K562 (cell line): ENCODE results near the gene KIAA0319L. TPM values are rescaled to one million over a fixed set of nuclear protein-coding genes. Genes with fewer than 3 reads are reported as not detected.

Experiments
- BRCA1 ChIP-seq, 2 experiments: fragments of 450-650 bp in 1 of 2; sonication (generic) in 1 of 2; formaldehyde crosslinking in 1 of 2; IDR thresholded peaks; 2 replicates each; pipeline versions ENCODE4 v1.5.0 to v1.6.1; 2017 to 2020; ENCODE audit warnings: mild to moderate bottlenecking in 1 of 2, missing genetic modification reagents in 1 of 2
- CC2D1A ChIP-seq: fragments of 450-650 bp; IDR thresholded peaks from 2 replicates; pipeline ENCODE4 v1.6.1; 2017; ENCODE audit warnings: mild to moderate bottlenecking
- CHD1 ChIP-seq: fragments of 200-600 bp; sonication (generic); IDR thresholded peaks from one replicate; pipeline ENCODE4 v1.6.1; 2012; ENCODE audit warnings: mild to moderate bottlenecking, moderate library complexity, low read length, inconsistent platforms
- HNRNPLL ChIP-seq: fragments of 200-400 bp; formaldehyde crosslinking; IDR thresholded peaks from 2 replicates; pipeline ENCODE4 v1.6.1; 2017; ENCODE audit warnings: low read length, low read depth, mild to moderate bottlenecking; ENCODE audit not compliant: poor library complexity, severe bottlenecking
- KAT2B ChIP-seq: IDR thresholded peaks from one replicate; pipeline ENCODE4 v1.6.1; 2012; ENCODE audit warnings: low read depth, mild to moderate bottlenecking, control low read depth, inconsistent platforms, low read length, moderate library complexity
- MCM3 ChIP-seq: fragments of 450-650 bp; IDR thresholded peaks from 2 replicates; pipeline ENCODE4 v1.6.1; 2016
- RBM34 ChIP-seq: fragments of 200-400 bp; formaldehyde crosslinking; IDR thresholded peaks from 2 replicates; pipeline ENCODE4 v1.6.1; 2018; ENCODE audit warnings: low read length, borderline replicate concordance; ENCODE audit not compliant: insufficient read depth
- SAP30 ChIP-seq: fragments of 200-600 bp; sonication (generic); IDR thresholded peaks from 2 replicates; pipeline ENCODE4 v1.6.1; 2012; ENCODE audit warnings: borderline replicate concordance, low read depth, mild to moderate bottlenecking, moderate library complexity, low read length, control low read depth, inconsistent platforms; ENCODE audit not compliant: insufficient read depth, poor library complexity, severe bottlenecking
- SNIP1 ChIP-seq: fragments of 450-650 bp; IDR thresholded peaks from 2 replicates; pipeline ENCODE4 v1.7.1; 2017; ENCODE audit warnings: low read depth, mild to moderate bottlenecking
- SRSF1 ChIP-seq: fragments of 200-400 bp; formaldehyde crosslinking; IDR thresholded peaks from 2 replicates; pipeline ENCODE4 v1.6.1; 2017; ENCODE audit warnings: mild to moderate bottlenecking, low read depth, low read length, moderate library complexity
- ZBTB26 ChIP-seq: fragments of 450-650 bp; formaldehyde crosslinking; IDR thresholded peaks from 2 replicates; pipeline ENCODE4 v1.4.0; 2022; ENCODE audit warnings: missing genetic modification characterization
- ZNF239 ChIP-seq: fragments of 250-450 bp; sonication (Bioruptor Pico); IDR thresholded peaks from 2 replicates; pipeline ENCODE4 v1.4.0; 2020; ENCODE audit warnings: mild to moderate bottlenecking
- ZNF3 ChIP-seq: fragments of 250-450 bp; sonication (Bioruptor Pico); IDR thresholded peaks from 2 replicates; pipeline ENCODE4 v1.5.0; 2021; ENCODE audit warnings: mild to moderate bottlenecking, moderate library complexity
- ZNF639 ChIP-seq, 2 experiments: fragments of 200-800 bp in 1 of 2; sonication (Bioruptor generic) in 1 of 2; sonication (generic) in 1 of 2; formaldehyde crosslinking in 1 of 2; IDR thresholded peaks in 1 of 2; conservative IDR thresholded peaks in 1 of 2; 2 replicates each; pipeline versions ENCODE4 v1.5.0 to v1.6.1; 2016 to 2020; ENCODE audit warnings: missing compliant biosample characterization in 1 of 2, missing genetic modification characterization in 1 of 2, missing genetic modification reagents in 1 of 2
- polyA plus RNA-seq, 8 experiments: library from polyadenylated mRNA; depleted of rRNA in 4 of 8; stranded (reverse) in 5 of 8; unstranded in 3 of 8; fragments of >200 nt; fragmentation: Nextera tagmentation in 2 of 8; fragmentation: Illumina TruSeq in 1 of 8; extraction: Ambion mirVana in 2 of 8; extraction: Trizol in 1 of 8; gene quantifications; 2 replicates each; pipeline versions ENCODE4 v1.2.1 to v1.2.3, GENCODE V29; 2011 to 2014; ENCODE audit warnings: inconsistent platforms in 1 of 8, missing spikeins in 1 of 8
- total RNA-seq, 7 experiments: library from RNA; depleted of rRNA in 6 of 7; stranded (reverse); fragments of >200 nt in 6 of 7; fragmentation: Illumina TruSeq in 2 of 7; extraction: Trizol in 2 of 7; gene quantifications; 2 replicates each; pipeline versions ENCODE4 v1.2.1 to v1.2.3, GENCODE V29; 2011 to 2021; ENCODE audit warnings: low replicate concordance in 1 of 7
- TF ChIP-seq, protein P1 (sequence below): fragments of 250-450 bp; sonication (Bioruptor Pico); IDR thresholded peaks from 2 replicates; pipeline ENCODE4 v1.5.0; 2021
- TF ChIP-seq, protein P2 (sequence below): fragments of 250-450 bp; sonication (Bioruptor Pico); IDR thresholded peaks from 2 replicates; pipeline ENCODE4 v1.5.1; 2021; ENCODE audit warnings: mild to moderate bottlenecking
- TF ChIP-seq, protein P3 (sequence below): sonication (generic); formaldehyde crosslinking; IDR thresholded peaks from 2 replicates; pipeline ENCODE4 v1.8.0; 2022; ENCODE audit warnings: mild to moderate bottlenecking, missing genetic modification reagents

The KIAA0319L gene
- total and polyA plus RNA-seq, 9 of the 15 experiments (the other 6 are each of a cell fraction or from before 2014, with no cell fraction given), result 2.4 to 51.7 (median 27.4) TPM

DNA sequence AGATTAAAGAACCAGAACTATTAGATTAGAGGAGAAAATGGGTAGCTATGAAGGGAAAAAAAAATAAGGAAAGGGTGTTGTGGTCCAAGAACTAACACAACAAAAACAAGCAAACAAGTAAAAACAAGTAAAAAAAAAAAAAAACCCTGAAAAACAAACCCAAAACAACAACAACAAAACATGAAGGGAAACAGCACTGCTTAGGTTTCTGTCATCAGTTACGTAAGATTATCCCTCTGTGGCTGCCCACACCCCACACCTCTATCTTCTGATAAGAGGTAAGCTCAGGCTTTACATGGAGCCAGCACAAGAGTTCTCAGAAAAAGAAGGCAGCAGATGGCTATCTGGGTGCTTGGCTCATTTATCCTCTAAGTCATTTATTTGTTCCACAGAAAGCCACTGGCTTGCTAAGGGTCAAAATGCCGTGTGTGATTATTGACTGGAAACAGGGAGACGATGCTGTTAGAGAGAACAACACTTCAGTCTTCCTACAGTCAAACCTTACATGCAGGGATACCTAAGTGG is 57.5 kb downstream of the KIAA0319L start (continued):
- no peak for TF ChIP-seq SAP30
- no peak for TF ChIP-seq SRSF1
- TF ChIP-seq, protein P1, sequence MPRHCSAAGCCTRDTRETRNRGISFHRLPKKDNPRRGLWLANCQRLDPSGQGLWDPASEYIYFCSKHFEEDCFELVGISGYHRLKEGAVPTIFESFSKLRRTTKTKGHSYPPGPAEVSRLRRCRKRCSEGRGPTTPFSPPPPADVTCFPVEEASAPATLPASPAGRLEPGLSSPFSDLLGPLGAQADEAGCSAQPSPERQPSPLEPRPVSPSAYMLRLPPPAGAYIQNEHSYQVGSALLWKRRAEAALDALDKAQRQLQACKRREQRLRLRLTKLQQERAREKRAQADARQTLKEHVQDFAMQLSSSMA (CRISPR knock-in tag), result no peak
- TF ChIP-seq ZNF239 (CRISPR knock-in tag), result no peak
- TF ChIP-seq CC2D1A, result peak; percentile 85
- TF ChIP-seq ZNF3, result no peak
- TF ChIP-seq ZNF639 (CRISPR knock-in tag; conservative IDR thresholded peaks at IDR 0.05 in 1 of 2, IDR thresholded peaks at IDR 0.05 in 1 of 2), result no peak
- TF ChIP-seq HNRNPLL, result no peak
- TF ChIP-seq, protein P2, sequence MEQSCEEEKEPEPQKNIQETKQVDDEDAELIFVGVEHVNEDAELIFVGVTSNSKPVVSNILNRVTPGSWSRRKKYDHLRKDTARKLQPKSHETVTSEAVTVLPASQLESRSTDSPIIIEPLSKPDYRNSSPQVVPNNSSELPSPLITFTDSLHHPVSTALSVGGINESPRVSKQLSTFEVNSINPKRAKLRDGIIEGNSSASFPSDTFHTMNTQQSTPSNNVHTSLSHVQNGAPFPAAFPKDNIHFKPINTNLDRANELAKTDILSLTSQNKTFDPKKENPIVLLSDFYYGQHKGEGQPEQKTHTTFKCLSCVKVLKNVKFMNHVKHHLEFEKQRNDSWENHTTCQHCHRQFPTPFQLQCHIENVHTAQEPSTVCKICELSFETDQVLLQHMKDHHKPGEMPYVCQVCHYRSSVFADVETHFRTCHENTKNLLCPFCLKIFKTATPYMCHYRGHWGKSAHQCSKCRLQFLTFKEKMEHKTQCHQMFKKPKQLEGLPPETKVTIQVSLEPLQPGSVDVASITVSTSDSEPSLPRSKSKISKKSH (CRISPR knock-in tag), result no peak
- TF ChIP-seq SNIP1, result no peak; the same call in 1 of the 2 replicates
- no peak for TF ChIP-seq ZBTB26 (CRISPR knock-in tag)
- TF ChIP-seq BRCA1 (IDR thresholded peaks at IDR 0.05), result no peak
- no peak for TF ChIP-seq BRCA1 (CRISPR knock-in tag; IDR thresholded peaks at IDR 0.05)
- no peak for TF ChIP-seq RBM34
- TF ChIP-seq KAT2B, result no peak
- no peak for TF ChIP-seq MCM3
- TF ChIP-seq, protein P3, sequence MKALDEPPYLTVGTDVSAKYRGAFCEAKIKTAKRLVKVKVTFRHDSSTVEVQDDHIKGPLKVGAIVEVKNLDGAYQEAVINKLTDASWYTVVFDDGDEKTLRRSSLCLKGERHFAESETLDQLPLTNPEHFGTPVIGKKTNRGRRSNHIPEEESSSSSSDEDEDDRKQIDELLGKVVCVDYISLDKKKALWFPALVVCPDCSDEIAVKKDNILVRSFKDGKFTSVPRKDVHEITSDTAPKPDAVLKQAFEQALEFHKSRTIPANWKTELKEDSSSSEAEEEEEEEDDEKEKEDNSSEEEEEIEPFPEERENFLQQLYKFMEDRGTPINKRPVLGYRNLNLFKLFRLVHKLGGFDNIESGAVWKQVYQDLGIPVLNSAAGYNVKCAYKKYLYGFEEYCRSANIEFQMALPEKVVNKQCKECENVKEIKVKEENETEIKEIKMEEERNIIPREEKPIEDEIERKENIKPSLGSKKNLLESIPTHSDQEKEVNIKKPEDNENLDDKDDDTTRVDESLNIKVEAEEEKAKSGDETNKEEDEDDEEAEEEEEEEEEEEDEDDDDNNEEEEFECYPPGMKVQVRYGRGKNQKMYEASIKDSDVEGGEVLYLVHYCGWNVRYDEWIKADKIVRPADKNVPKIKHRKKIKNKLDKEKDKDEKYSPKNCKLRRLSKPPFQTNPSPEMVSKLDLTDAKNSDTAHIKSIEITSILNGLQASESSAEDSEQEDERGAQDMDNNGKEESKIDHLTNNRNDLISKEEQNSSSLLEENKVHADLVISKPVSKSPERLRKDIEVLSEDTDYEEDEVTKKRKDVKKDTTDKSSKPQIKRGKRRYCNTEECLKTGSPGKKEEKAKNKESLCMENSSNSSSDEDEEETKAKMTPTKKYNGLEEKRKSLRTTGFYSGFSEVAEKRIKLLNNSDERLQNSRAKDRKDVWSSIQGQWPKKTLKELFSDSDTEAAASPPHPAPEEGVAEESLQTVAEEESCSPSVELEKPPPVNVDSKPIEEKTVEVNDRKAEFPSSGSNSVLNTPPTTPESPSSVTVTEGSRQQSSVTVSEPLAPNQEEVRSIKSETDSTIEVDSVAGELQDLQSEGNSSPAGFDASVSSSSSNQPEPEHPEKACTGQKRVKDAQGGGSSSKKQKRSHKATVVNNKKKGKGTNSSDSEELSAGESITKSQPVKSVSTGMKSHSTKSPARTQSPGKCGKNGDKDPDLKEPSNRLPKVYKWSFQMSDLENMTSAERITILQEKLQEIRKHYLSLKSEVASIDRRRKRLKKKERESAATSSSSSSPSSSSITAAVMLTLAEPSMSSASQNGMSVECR (CRISPR knock-in tag), result no peak
- TF ChIP-seq CHD1, result no peak
